Omental fat pad (tissue), 4 donors: ENCODE data around the gene CDC42BPB. TPM values are rescaled to one million over a fixed set of nuclear protein-coding genes. Genes with fewer than 3 reads are reported as not detected.

Experiments
- ATAC-seq: fragments of 150-250 bp; one replicate; pipeline ENCODE4 v1.9.1; 2016; ENCODE audit warnings: mild to moderate bottlenecking, moderate library complexity; ENCODE audit not compliant: low FRiP score
- DNase-seq: peaks from one replicate; pipeline ENCODE4 v3.0.0-alpha.2; 2019; ENCODE audit warnings: low spot score
- CTCF ChIP-seq, 3 donors: fragments of 450-650 bp; IDR thresholded peaks; one replicate each; pipeline ENCODE4 v1.5.1; 2016 to 2017; ENCODE audit warnings: antibody characterized with exemption in 3 of 3, mild to moderate bottlenecking in 3 of 3, moderate library complexity in 2 of 3
- total RNA-seq, 4 donors: library from RNA; depleted of rRNA; stranded (reverse); fragments of >200 nt; gene quantifications; one replicate each; pipeline ENCODE4 v1.1.0, GENCODE V29; 2016

The CDC42BPB gene
- total RNA-seq, 4 donors from 2014 or later: 63.7 to 131 (median 113) TPM

GRCh38 chr14:102980409-102980810 is 76.9 kb downstream of the CDC42BPB start:
- no peak for ATAC-seq
- no peak for DNase-seq
- TF ChIP-seq CTCF (IDR thresholded peaks at IDR 0.05): no peak

- DNase-seq: no peak
- no peak for TF ChIP-seq CTCF (IDR thresholded peaks at IDR 0.05)
- no peak for ATAC-seq
Measured at GRCh38 chr14:102979406-102979805, 77.9 kb downstream of the CDC42BPB start.

GRCh38 chr14:102977475-102977874 is 79.9 kb downstream of the CDC42BPB start:
- TF ChIP-seq CTCF (IDR thresholded peaks at IDR 0.05): no peak
- DNase-seq (no peak), ATAC-seq (no peak)

GRCh38 chr14:102975662-102976061 is 81.7 kb downstream of the CDC42BPB start:
- ATAC-seq (no peak), DNase-seq (no peak)
- no peak for TF ChIP-seq CTCF (IDR thresholded peaks at IDR 0.05)

GRCh38 chr14:102973706-102974285 is 83.6 kb downstream of the CDC42BPB start:
- DNase-seq (no peak), ATAC-seq (no peak)
- TF ChIP-seq CTCF (IDR thresholded peaks at IDR 0.05): no peak

- no peak for TF ChIP-seq CTCF (IDR thresholded peaks at IDR 0.05)
- no peak for DNase-seq
- ATAC-seq: no peak
Measured at GRCh38 chr14:102971836-102972606, 85.3 kb downstream of the CDC42BPB start.

- no peak for DNase-seq
- no peak for TF ChIP-seq CTCF (IDR thresholded peaks at IDR 0.05)
- ATAC-seq: no peak
Measured at GRCh38 chr14:102971314-102971713, 86.0 kb downstream of the CDC42BPB start.
